ENCODE results near the gene TMSB10. TPM values are rescaled to one million over a fixed set of nuclear protein-coding genes. Genes with fewer than 3 reads are reported as not detected.

The TMSB10 gene
- total and polyA plus RNA-seq, 2 donors (not counting 1 experiment from before 2014, with no cell fraction given) = 885 to 5,410 TPM

- DNase-seq (no peak), ATAC-seq (ENCODE audit: low read depth) (no peak)
- peak overlapping the region; percentile 65 for H3K4me2 ChIP-seq (replicated peaks; ENCODE audit: low read depth, low read length, poor library complexity, severe bottlenecking)
- Mint-ChIP-seq H3K27me3 (no peaks in the 10 kb centered on the region), H3K4me3 (peak overlapping the region; percentile 46), H3K9me3 (ENCODE audit: insufficient read depth) (peaks cover 10% of the 10 kb centered on the region), H3K27ac (peak overlapping the region; percentile 64), H3K4me1 (peaks cover 43% of the 10 kb centered on the region)
- peak overlapping the region; percentile 24 to 53 for H3K27ac ChIP-seq (ENCODE audit: low read length in 2 of 2)
- peaks cover 0 to 7% (median 0%) of the 10 kb centered on the region in 3 donors for H3K9me3 ChIP-seq (ENCODE audit: control extremely low read depth in 1 of 3, control insufficient read depth in 2 of 3, insufficient read depth in 1 of 3, low read length in 2 of 3)
- H2AFZ ChIP-seq (ENCODE audit: insufficient read depth, low read depth, low read length, poor library complexity, severe bottlenecking) = no peak overlapping the region
- H4K20me1 ChIP-seq (ENCODE audit: control insufficient read depth, insufficient read depth, low read length, poor library complexity, severe bottlenecking) = peaks cover 13% of the 10 kb centered on the region
- intact Hi-C loops (cut with micrococcal nuclease) = loop anchor here (10.0 kb wide), 1 partner anchor 1716 kb away; the partner anchor contains the start of gene RNF103
- peaks cover 33 to 38% of the 10 kb centered on the region in 2 donors for H3K4me1 ChIP-seq (ENCODE audit: control insufficient read depth in 2 of 2, insufficient read depth in 2 of 2, low read length in 2 of 2)
- H3K79me2 ChIP-seq (ENCODE audit: control insufficient read depth, insufficient read depth, low read length) = peaks cover 46% of the 10 kb centered on the region
- POLR2A ChIA-PET = interaction anchor here (1.4 to 5.0 kb wide), 2 partner anchors 12 to 17 kb away, joined by 20 to 129 read pairs; no protein-coding TSS in a partner anchor
- peak overlapping the region in 2 of 5 experiments; percentile 8 to 31 for H3K4me3 ChIP-seq (ENCODE audit: control extremely low read depth in 1 of 5, extremely low read depth in 1 of 5, insufficient read depth in 1 of 5, low read depth in 2 of 5, low read length in 4 of 5)
- H3K27me3 ChIP-seq (replicated peaks in 1 of 4; ENCODE audit: control extremely low read depth in 1 of 4, control insufficient read depth in 3 of 4, insufficient read depth in 4 of 4, low read length in 3 of 4) = no peaks in the 10 kb centered on the region
- H3K36me3 ChIP-seq (replicated peaks in 1 of 2; ENCODE audit: control extremely low read depth in 1 of 2, control insufficient read depth in 1 of 2, extremely low read depth in 1 of 2, insufficient read depth in 2 of 2, low read length in 1 of 2) = peaks cover 0 to 9% of the 10 kb centered on the region in 2 experiments
- H3K9ac ChIP-seq (ENCODE audit: low read length) = peak overlapping the region; percentile 4
- no peak for TF ChIP-seq CTCF (IDR thresholded peaks at IDR 0.05)
- no peak for TF ChIP-seq EZH2 (IDR thresholded peaks at IDR 0.05; ENCODE audit: borderline replicate concordance, insufficient read depth, low read depth, low read length, poor library complexity, severe bottlenecking)
- CTCF ChIA-PET = interaction anchor here (1.4 to 5.7 kb wide), 4 partner anchors 8 to 39 kb away, joined by 5 to 159 read pairs (median 41); partner anchors contain the start of gene TRABD2A
- WGBS (ENCODE audit: insufficient coverage) = 93% methylated on average over 1 of the region's 2 CpGs
Observed at GRCh38 chr2:84908948-84909713, 3.7 kb downstream of the TMSB10 start.

All from B cell (primary cell).